ENCODE data around the gene ZMIZ2.
A peak's percentile ranks its signal among the peaks of the same experiment; 100 is the strongest.

ZMIZ2 gene

DNA sequence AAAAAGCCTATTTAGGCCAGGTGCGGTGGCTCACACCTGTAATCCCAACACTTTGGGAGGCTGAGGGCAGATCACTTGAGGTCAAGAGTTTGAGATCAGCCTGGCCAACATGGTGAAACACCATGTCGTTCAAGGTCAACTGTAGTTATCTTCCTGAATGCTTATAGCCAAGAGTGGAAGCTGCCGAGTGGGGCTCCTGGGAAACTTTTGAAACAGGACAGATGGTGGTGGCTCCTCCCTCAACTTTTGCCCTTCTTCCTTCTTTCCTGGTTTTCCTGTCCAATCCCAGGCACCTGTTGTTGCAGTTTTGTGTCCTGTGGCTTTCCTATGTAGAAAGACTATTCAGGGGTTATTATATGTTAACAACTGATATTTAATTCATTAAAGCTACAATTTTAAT lies 39.1 kb downstream of the ZMIZ2 start:
- TF ChIP-seq TCF12 (IDR thresholded peaks at IDR 0.05; ENCODE audit: low read depth), result no peak
- no peak for TF ChIP-seq CREB1 (IDR thresholded peaks at IDR 0.05; ENCODE audit: low read depth)
- TF ChIP-seq RAD21 (IDR thresholded peaks at IDR 0.05; ENCODE audit: low read depth), result no peak
- TF ChIP-seq NFIC (IDR thresholded peaks at IDR 0.05), result no peak
- no peak for TF ChIP-seq FOXM1 (IDR thresholded peaks at IDR 0.05; ENCODE audit: borderline replicate concordance, low read depth)
- TF ChIP-seq EP300 (IDR thresholded peaks at IDR 0.05; ENCODE audit: borderline replicate concordance), result no peak

DNA sequence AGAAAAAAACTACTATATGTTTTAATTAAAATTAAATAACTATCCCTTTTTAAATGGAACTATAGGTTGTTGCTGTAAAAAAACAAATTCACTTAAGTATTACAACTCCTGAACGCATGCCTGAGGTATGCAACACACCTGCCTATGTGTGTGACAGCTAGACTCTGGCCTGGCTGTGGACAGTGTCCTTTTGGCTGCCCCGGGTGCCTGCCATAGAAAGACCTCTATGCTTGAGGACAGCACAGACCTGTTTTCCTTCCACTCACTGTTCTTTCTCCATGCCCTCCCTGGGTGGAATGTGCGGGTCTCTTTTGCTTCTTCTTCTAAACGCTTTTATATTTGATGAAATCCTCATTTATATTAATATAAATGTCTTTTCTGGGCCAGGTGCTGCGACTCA lies 41.3 kb downstream of the ZMIZ2 start:
- TF ChIP-seq CEBPB (IDR thresholded peaks at IDR 0.05) (no peak), TCF12 (IDR thresholded peaks at IDR 0.05; ENCODE audit: low read depth) (no peak), RAD21 (IDR thresholded peaks at IDR 0.05; ENCODE audit: low read depth) (no peak), EP300 (IDR thresholded peaks at IDR 0.05; ENCODE audit: borderline replicate concordance) (no peak), FOXM1 (IDR thresholded peaks at IDR 0.05; ENCODE audit: borderline replicate concordance, low read depth) (no peak), CREB1 (IDR thresholded peaks at IDR 0.05; ENCODE audit: low read depth) (no peak), TAF1 (IDR thresholded peaks at IDR 0.05; ENCODE audit: low read depth) (no peak), ZBTB7A (IDR thresholded peaks at IDR 0.05; ENCODE audit: low read depth) (no peak), YY1 (IDR thresholded peaks at IDR 0.05; ENCODE audit: low read depth) (no peak), TEAD4 (IDR thresholded peaks at IDR 0.05) (no peak), NFIC (IDR thresholded peaks at IDR 0.05) (no peak), EGR1 (IDR thresholded peaks at IDR 0.05) (no peak)
- TF ChIP-seq, protein P1, sequence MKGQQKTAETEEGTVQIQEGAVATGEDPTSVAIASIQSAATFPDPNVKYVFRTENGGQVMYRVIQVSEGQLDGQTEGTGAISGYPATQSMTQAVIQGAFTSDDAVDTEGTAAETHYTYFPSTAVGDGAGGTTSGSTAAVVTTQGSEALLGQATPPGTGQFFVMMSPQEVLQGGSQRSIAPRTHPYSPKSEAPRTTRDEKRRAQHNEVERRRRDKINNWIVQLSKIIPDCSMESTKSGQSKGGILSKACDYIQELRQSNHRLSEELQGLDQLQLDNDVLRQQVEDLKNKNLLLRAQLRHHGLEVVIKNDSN (IDR thresholded peaks at IDR 0.05), result no peak
- TF ChIP-seq, protein P2, sequence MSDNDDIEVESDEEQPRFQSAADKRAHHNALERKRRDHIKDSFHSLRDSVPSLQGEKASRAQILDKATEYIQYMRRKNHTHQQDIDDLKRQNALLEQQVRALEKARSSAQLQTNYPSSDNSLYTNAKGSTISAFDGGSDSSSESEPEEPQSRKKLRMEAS (IDR thresholded peaks at IDR 0.05), result no peak
- TF ChIP-seq, protein P3, sequence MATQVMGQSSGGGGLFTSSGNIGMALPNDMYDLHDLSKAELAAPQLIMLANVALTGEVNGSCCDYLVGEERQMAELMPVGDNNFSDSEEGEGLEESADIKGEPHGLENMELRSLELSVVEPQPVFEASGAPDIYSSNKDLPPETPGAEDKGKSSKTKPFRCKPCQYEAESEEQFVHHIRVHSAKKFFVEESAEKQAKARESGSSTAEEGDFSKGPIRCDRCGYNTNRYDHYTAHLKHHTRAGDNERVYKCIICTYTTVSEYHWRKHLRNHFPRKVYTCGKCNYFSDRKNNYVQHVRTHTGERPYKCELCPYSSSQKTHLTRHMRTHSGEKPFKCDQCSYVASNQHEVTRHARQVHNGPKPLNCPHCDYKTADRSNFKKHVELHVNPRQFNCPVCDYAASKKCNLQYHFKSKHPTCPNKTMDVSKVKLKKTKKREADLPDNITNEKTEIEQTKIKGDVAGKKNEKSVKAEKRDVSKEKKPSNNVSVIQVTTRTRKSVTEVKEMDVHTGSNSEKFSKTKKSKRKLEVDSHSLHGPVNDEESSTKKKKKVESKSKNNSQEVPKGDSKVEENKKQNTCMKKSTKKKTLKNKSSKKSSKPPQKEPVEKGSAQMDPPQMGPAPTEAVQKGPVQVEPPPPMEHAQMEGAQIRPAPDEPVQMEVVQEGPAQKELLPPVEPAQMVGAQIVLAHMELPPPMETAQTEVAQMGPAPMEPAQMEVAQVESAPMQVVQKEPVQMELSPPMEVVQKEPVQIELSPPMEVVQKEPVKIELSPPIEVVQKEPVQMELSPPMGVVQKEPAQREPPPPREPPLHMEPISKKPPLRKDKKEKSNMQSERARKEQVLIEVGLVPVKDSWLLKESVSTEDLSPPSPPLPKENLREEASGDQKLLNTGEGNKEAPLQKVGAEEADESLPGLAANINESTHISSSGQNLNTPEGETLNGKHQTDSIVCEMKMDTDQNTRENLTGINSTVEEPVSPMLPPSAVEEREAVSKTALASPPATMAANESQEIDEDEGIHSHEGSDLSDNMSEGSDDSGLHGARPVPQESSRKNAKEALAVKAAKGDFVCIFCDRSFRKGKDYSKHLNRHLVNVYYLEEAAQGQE (IDR thresholded peaks at IDR 0.05; ENCODE audit: low read depth), result no peak

DNA sequence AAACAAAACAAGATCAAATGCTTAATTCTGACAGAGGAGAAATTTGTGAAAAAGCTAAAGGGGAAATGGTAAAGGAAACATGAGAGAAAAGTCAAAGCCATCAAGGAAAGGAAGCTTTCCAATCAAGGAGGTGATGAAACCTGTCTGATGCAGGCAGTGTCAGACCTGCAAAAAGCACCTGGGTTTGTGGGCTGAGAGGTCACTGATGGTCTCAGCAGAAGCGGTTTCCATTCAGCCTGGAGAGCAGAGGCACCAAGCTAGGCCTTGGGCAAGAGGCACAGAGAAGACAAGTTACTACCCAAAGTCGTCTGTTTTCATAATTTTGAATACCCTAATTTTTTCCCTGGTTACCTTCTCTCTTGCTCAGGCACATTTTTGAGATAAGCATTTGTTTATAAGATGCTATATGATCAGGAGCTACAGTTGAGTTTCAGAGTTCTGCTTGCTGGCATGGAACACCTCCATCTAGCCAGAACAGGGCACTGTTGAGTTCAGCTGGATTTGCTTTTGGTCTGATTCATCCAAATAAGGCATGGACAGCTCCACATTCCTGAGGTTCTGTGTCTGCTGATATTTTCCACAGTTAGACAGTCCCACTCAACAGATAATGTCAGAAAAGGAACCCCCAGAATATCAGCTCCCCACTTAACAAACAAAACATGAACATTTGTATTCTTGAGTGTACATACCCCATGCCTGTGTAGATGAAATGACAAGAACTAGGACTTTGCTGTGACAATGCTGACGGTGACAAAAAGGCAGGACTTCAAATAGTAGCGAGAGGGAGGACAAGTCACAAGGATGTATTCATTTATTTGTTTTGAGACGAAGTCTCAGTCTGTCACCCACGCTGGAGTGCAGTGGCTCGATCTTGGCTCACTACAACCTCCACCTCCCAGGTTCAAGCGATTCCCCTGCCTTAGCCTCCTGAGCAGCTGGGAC lies 42.9 kb downstream of the ZMIZ2 start:
- TF ChIP-seq, protein P3 (IDR thresholded peaks at IDR 0.05; ENCODE audit: low read depth), result peak; percentile 51; the same call in 1 of the 2 replicates
- TF ChIP-seq TAF1 (IDR thresholded peaks at IDR 0.05; ENCODE audit: low read depth), result no peak
- TF ChIP-seq, protein P2 (IDR thresholded peaks at IDR 0.05), result no peak

DNA sequence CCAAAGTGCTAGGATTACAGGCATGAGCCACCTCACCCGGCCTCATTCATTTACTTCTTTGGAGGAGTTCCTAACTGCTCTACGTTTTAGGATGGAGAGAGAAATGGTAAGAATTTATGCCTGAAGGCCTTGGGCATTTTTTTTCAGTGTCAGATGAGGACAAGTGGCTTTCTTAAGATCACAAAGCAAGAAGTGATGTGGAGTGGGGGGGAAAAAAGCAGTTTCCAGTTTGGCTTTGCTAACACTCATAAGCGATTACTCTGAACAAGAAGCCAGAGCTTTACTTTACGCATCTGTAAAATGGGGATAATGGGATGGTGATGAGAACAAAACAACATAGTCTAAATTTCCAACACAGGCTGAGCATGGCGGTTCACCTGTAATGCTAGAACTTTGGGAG lies 45.3 kb downstream of the ZMIZ2 start:
- TF ChIP-seq, protein P1 (IDR thresholded peaks at IDR 0.05), result no peak
- TF ChIP-seq TCF12 (IDR thresholded peaks at IDR 0.05; ENCODE audit: low read depth), result no peak

DNA sequence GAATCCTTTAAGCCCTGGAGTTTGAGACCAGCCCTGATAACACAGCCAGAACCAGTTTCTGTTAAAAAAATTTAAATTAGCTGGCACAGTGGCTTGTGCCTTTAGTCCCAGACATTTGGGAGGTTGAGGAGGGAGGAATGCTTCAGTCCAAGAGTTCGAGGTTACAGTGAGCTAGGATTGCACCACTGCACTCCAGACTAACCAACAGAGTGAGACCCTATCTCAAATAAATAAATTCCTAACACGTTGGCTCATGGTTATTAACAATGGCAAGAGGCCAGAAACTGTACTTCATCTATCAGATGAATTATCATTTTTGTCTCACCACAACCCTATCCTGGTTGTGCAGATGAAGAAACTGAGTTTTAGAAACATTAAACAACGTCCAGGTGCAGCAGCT lies 45.7 kb downstream of the ZMIZ2 start:
- TF ChIP-seq EP300 (IDR thresholded peaks at IDR 0.05; ENCODE audit: borderline replicate concordance) (no peak), TAF1 (IDR thresholded peaks at IDR 0.05; ENCODE audit: low read depth) (no peak)
- TF ChIP-seq, protein P2 (IDR thresholded peaks at IDR 0.05), result no peak

DNA sequence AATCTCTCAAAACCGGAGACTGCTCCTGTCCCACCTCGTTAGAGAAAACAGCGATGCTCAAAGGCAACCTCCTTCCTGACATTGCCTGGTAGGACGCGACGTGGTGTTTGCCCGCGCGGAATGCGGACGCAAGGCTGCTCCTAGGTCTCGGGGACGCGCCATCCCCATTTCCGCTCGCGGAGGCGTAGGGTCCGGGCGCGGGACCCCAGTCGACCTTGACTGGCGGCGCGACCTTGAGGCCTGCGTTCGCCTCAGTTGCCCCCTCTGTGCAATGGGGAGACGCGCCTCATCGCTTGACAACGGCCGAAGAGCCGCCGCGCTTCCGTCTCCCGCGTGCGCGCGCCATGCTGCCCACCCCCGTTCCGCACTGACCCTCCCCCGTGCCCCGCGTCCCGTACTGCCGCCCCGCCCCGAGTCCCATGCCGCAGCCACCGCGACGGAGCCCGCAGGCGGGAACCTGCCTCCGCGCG lies 47.4 kb downstream of the ZMIZ2 start:
- TF ChIP-seq NFIC (IDR thresholded peaks at IDR 0.05) (no peak), ZBTB7A (IDR thresholded peaks at IDR 0.05; ENCODE audit: low read depth) (0 out of 2 replicates have a peak, but pooled peaks have one; percentile 30), TEAD4 (IDR thresholded peaks at IDR 0.05) (peak; percentile 75), EGR1 (IDR thresholded peaks at IDR 0.05) (peak; percentile 45), TAF1 (IDR thresholded peaks at IDR 0.05; ENCODE audit: low read depth) (no peak), FOXM1 (IDR thresholded peaks at IDR 0.05; ENCODE audit: borderline replicate concordance, low read depth) (no peak)
- TF ChIP-seq, protein P2 (IDR thresholded peaks at IDR 0.05), result peak; percentile 88
